GM10847 (cell line): ENCODE data around the gene SLC1A4.

Experiments
- POLR2A ChIP-seq: IDR thresholded peaks from 2 replicates; pipeline ENCODE4 v1.6.1; 2011; ENCODE audit not compliant: insufficient read length; ENCODE audit errors: extremely low read depth

SLC1A4 gene

GRCh38 chr2:65030476-65031332, 41.5 kb downstream of the SLC1A4 start:
- TF ChIP-seq POLR2A, result no peak

DNA sequence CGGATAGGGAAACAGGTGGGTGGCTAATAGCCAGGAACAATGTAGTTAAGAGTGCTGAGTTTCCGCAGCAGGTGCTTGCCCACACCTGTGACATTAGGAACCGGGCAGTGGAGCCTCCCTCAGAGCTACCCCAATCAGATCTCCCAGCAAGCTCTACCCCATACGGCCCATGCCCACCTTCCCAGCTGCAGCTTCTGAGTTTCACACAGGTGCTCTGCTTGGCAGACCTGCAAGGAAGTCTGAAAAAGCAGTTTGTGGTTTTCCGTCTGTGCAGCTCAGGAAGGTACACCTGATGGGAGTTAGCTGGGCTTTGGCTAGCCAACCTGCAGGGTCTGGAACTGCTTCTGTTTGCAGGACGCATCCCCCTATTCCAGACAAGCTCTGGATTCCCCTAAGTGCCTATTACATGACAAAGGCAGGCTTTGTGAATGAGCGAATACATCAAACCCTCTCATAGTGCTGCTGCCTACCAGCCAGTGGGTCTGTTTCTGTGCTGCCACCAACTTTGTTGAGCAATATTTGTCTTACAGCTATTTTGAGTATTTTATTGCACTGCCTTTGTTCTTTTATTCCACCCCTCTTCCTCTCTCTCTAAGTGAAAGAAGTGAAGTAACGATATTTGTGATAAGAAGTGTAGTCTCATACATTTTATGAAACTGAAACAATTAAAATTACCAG, 42.3 kb downstream of the SLC1A4 start:
- TF ChIP-seq POLR2A, result no peak

GRCh38 chr2:65032019-65032975, 43.1 kb downstream of the SLC1A4 start:
- no peak for TF ChIP-seq POLR2A

GRCh38 chr2:65033178-65033577, 44.0 kb downstream of the SLC1A4 start:
- no peak for TF ChIP-seq POLR2A

DNA sequence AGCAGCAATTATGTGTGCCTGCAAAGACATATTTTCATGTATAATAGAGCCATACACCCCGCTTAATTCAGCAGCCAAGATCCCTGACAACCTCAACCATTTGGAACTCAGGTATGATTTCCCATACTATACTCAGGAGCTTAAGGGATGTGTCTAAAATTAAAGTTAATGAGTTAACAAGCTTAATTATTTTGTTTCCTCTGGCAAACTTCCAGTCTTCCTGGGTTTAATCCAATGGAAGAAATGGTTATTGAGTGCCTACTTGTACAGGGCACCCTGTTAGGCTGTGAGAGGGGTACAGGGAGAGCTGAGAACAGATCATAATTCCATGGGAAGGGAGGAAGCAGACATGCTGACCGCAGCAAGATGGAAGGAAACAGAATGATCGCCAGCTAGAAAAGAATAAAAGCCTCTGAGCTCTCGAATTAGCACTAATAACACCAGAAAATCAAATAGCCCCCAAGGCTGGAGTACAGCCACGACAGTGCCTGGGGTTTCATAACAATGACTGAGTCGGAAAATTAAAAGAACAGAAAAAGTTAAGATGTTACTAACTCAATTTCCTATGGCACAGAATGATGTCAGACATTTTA, 46.2 kb downstream of the SLC1A4 start:
- TF ChIP-seq POLR2A, result no peak

- TF ChIP-seq POLR2A, result no peak
Measured at GRCh38 chr2:65037178-65037577, 48.0 kb downstream of the SLC1A4 start.

DNA sequence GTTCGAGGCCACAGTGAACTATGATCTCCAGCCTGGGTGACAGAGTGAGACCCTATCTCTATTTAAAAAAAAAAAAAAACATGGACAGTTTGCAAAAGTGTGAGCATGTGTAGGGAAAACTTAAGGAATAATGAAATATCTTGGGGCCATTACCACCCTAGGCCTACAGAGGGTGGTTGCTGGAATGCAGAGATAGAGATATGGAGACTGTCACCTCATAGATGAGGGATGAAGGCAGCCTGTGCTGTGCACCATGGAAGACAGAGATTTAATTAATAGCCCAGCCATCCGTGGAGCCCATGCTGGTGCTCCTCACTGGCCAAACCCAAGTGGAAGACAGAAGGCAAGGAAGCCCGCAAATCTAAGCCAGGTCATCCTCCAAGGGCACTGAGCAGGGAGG, 50.4 kb downstream of the SLC1A4 start:
- TF ChIP-seq POLR2A, result no peak

DNA sequence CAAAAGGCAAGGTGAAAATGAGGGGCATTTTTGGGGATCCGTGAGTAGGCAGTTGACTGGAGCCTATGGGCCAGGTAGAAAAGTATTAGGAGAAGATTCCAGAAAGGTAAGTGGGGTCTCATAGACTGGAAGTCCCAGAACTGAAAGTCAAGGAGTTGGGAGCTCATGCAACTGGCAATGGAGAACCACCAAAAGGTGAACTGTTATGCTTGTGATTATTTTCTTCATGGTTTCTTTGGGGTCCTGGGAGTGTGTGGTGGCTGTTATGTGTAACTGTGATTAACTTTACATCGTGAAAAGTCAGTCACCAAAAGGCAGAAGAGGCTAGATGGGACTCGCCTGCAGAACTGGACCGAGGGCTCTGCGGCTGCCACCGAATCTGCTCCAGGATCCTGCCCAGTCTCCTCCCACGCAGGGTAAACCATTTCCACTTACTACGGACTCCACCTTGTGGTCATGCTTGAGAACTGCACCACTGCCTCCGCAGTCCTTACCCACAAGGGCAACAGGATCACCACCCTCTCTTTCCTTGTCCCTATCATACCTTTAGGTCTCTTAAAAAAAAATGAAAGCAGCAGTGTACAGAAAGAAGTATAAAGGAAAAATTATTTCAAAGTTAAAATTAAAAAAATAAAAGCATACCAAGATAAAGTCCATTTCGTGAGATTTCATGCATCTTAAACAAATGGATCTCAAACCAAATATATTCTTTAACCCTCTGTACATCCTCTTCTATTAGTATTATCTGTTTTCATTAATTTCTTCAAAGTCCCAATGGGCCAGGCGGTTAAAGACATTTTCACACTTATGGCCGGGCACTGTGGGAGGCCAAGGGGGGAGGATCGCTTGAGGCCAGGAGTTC, 51.4 kb downstream of the SLC1A4 start:
- no peak for TF ChIP-seq POLR2A

DNA sequence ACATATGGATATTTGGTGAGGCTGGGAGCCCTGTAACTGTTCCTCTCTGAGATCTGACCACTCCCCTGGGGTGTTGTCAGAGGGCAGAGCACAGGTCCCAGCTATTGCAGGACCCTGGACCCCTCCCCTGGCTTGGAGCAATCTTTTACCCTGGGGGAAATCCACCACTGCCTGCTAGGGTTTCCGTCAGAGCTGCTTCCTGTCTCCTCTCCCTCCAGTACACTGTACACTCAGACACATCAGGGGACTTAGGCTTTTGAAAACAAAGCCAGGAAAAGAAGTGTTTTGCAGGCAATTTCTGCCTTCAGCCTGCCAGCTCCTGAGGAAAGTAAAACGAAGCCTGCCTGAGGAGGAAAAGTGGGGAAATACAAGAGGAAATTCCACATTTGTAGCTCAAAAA, 53.8 kb downstream of the SLC1A4 start:
- TF ChIP-seq POLR2A, result no peak

DNA sequence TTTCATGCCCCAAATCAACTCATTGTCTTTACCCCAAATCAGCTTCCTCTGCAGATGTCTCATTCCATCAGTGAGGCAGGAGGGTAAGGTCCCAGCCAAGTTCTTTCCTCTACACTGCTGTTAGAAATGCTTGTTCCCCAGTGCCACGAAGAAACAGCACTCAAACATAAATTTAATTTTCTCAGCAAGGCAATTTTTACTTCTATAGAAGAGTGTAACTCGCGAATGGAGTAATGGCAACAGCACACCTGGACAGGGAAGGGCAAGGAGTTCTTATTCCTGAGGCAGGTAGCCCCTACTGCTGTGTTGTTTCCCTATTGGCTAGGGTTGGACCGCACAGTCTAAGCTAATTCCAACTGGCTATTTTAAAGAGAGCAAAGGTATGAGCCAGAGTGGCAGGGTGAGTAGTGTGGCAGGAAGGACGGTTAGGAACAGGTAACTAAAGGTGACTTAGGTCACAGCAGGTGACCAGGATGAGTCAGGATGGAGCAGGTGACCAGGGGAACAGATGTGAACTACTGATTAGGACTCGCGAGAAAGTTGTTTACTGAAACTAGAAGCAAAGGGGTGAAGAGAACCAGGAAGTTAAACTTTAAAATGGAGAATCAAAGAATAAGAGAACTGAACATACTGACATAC, 55.0 kb downstream of the SLC1A4 start:
- TF ChIP-seq POLR2A, result no peak

DNA sequence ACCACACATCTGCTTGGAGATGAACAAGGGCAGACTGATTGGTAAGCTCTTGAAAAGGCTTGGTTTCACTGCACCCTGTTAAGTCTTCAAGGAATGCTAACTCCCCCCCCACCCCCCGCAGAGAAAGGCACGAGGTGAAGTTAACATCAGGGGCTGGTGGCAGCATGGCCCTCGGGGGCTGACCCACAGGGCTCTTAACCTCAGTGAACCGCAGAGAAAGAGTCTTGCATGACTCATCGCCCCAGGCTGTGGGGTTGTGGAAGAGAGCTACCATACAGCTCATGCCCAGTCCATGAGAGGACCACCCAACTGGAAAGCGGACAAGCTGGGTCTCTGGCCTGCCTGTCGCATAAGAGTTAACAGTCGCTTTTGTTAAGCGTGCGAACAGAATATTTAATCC, 56.5 kb downstream of the SLC1A4 start:
- TF ChIP-seq POLR2A, result no peak

- TF ChIP-seq POLR2A, result no peak
Measured at GRCh38 chr2:65046633-65047407, 57.6 kb downstream of the SLC1A4 start.

GRCh38 chr2:65049010-65049639, 59.9 kb downstream of the SLC1A4 start:
- no peak for TF ChIP-seq POLR2A

DNA sequence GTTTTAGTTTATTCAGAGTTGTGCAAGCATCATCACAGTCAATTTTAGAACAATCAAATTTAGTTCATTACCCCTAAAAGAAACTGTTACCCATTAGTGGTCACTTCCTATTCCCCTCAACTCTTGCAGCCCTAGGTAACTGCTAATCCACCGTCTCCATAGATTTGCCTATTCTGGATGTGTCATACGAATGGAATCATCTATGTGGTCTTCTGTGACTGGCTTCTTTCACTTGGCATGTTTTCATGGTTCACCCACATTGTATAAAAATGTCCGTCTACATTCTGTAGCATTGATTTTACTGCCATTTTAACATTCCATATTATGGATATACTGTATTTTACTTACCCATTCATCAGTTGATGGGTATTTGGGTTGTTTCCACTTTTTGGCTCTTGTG, 61.7 kb downstream of the SLC1A4 start:
- TF ChIP-seq POLR2A, result no peak
